OCI-LY3 (cell line): ENCODE data around the gene SPTBN4.

Experiments
- H2AFZ ChIP-seq: fragments of 200-600, 300-600 bp; shearing (Covaris generic); 2 replicates; pipeline ENCODE4 v1.6.0; 2014; ENCODE audit warnings: antibody characterized with exemption, low read depth, low read length
- H3K27ac ChIP-seq: fragments of 200-600, 300-600 bp; sonication (generic); 2 replicates; pipeline ENCODE4 v1.5.1; 2014; ENCODE audit warnings: mild to moderate bottlenecking, low read length, moderate library complexity, mixed read lengths
- H3K27me3 ChIP-seq: fragments of 200-600, 300-600 bp; sonication (generic); 2 replicates; pipeline ENCODE4 v1.6.1; 2014; ENCODE audit warnings: low read depth, low read length, mixed read lengths
- H3K36me3 ChIP-seq: fragments of 200-600, 300-600 bp; sonication (generic); replicated peaks from 2 replicates; pipeline ENCODE3; 2014; ENCODE audit warnings: low read depth, low read length, mixed read lengths
- H3K4me1 ChIP-seq: fragments of 300-600, 200-600 bp; sonication (generic); 2 replicates; pipeline ENCODE4 v1.6.1; 2014; ENCODE audit warnings: low read length, mixed read lengths
- H3K4me2 ChIP-seq: fragments of 200-600, 300-600 bp; sonication (generic); 2 replicates; pipeline ENCODE4 v1.6.1; 2014; ENCODE audit warnings: low read length, mixed read lengths
- H3K4me3 ChIP-seq: fragments of 300-600, 200-600 bp; sonication (generic); 2 replicates; pipeline ENCODE4 v1.5.1; 2014; ENCODE audit warnings: antibody characterized with exemption, mild to moderate bottlenecking, low read length, moderate library complexity
- H3K79me2 ChIP-seq: fragments of 300-600, 200-600 bp; shearing (Covaris generic); 2 replicates; pipeline ENCODE4 v1.6.1; 2014; ENCODE audit warnings: mild to moderate bottlenecking, low read length, mixed read lengths
- H3K9ac ChIP-seq: fragments of 300-600, 200-600 bp; shearing (Covaris generic); 2 replicates; pipeline ENCODE4 v1.6.0; 2014; ENCODE audit warnings: mild to moderate bottlenecking, low read length, moderate library complexity
- H3K9me3 ChIP-seq: fragments of 200-600, 300-600 bp; shearing (Covaris generic); 2 replicates; pipeline ENCODE4 v1.6.1; 2014; ENCODE audit warnings: low read length, mixed read lengths; ENCODE audit not compliant: insufficient read depth
- H4K20me1 ChIP-seq: fragments of 200-600, 300-600 bp; sonication (generic); 2 replicates; pipeline ENCODE4 v1.6.1; 2016; ENCODE audit warnings: low read length, mixed read lengths; ENCODE audit not compliant: insufficient read depth
- CTCF ChIP-seq: fragments of 200-600, 300-600 bp; sonication (generic); IDR thresholded peaks from 2 replicates; pipeline ENCODE4 v1.5.1; 2014; ENCODE audit warnings: antibody characterized with exemption, low read length, low read depth
- EZH2phosphoT487 ChIP-seq: fragments of 200-600 bp; shearing (Covaris generic); IDR thresholded peaks from 2 replicates; pipeline ENCODE4 v1.6.1; 2018; ENCODE audit warnings: antibody characterized with exemption, mixed run types, low read depth

Gene SPTBN4

DNA sequence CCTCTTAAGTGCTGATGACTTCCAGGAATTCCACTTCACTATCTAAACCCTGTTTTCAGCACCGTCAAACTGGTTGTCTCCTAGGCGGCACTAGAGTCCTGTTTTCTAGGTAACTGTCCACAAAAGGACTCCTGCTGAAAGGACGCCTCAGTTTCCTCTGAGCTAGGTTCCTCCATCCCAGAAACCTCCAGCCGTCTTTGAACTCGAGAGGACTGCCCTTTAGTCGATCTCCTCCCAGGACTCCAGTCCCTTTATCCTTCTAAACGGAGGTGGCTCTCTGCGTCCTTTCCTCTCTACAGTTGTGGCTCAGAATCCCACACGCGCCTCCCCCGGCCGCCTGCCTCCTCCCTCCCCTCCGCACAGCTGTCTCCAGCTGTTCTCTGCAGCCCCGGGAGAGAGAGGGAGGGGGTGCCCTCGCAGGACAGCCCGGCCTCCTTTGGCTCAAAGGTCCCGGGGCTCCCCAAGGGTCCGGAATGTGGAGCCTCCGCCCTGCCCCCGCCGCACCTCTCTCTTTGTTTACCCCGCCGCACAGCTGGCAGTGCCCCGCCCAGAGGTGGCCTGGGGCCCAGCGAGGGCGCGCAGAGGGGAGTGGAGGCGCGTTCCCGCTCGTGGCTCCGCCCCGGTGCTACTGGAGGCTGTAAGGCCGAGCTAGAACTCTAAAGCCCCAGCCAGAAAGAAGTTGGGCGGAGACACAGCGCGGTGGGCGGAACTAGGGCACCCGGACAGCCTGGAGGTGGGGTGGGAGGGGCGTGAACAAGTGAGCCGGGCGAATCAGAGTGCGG, 136.8 kb downstream of the SPTBN4 start:
- Histone ChIP-seq H2AFZ (no peak overlapping the region), H3K27ac (no peak overlapping the region), H3K9ac (peak overlapping the region; percentile 34), H3K4me1 (peaks cover 54% of the 10 kb centered on the region), H3K9me3 (no peaks in the 10 kb centered on the region), H3K4me3 (peak overlapping the region; percentile 80), H3K27me3 (peaks cover 21% of the 10 kb centered on the region), H3K36me3 (no peaks in the 10 kb centered on the region), H3K4me2 (peak overlapping the region; percentile 97), H4K20me1 (no peaks in the 10 kb centered on the region), H3K79me2 (no peaks in the 10 kb centered on the region)
- TF ChIP-seq CTCF: no peak
- no peak for TF ChIP-seq EZH2phosphoT487

DNA sequence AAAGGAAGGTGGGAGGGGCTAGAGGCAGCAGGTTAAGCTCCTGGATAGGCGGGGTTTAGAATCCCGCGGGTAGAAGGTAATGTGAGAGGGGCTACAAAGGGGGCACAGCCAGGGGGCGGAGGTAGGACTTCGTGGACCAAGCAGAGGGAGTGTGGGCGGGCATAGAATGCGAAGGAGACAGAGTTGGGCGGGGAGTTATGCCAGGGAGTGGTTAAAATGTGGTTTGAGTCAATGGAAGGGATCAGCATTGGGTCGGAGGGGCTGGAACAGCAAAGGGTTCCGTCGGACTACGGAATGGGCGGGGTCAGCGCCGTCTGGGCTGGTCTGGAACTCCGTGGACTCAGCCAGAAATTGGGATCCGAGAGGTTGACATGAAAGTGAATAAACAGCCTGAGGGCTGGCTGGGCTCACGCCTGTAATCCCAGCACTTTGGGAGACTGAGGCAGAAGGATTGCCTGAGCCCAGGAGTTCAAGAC, 137.4 kb downstream of the SPTBN4 start:
- Histone ChIP-seq H3K79me2 (no peaks in the 10 kb centered on the region), H2AFZ (no peak overlapping the region), H3K4me3 (peak overlapping the region; percentile 80), H3K9ac (peak overlapping the region; percentile 26), H3K27me3 (peaks cover 17% of the 10 kb centered on the region), H3K27ac (no peak overlapping the region), H3K36me3 (no peaks in the 10 kb centered on the region), H3K9me3 (no peaks in the 10 kb centered on the region), H3K4me2 (peak overlapping the region; percentile 97), H4K20me1 (no peaks in the 10 kb centered on the region), H3K4me1 (peaks cover 52% of the 10 kb centered on the region)
- TF ChIP-seq CTCF (no peak), EZH2phosphoT487 (no peak)

GRCh38 chr19:40604647-40605215, 137.9 kb downstream of the SPTBN4 start:
- peak overlapping the region; percentile 90 for H3K27ac ChIP-seq
- H3K4me1 ChIP-seq: peaks cover 47% of the 10 kb centered on the region
- peaks cover 12% of the 10 kb centered on the region for H3K27me3 ChIP-seq
- no peaks in the 10 kb centered on the region for H3K9me3 ChIP-seq
- H3K36me3 ChIP-seq: no peaks in the 10 kb centered on the region
- TF ChIP-seq CTCF (no peak), EZH2phosphoT487 (no peak)
- peak overlapping the region; percentile 74 for H3K9ac ChIP-seq
- peak overlapping the region; percentile 80 for H3K4me3 ChIP-seq
- H3K79me2 ChIP-seq: no peaks in the 10 kb centered on the region
- H3K4me2 ChIP-seq: peak overlapping the region; percentile 97
- H2AFZ ChIP-seq: 0 out of 2 replicates have a peak overlapping the region, but pooled peaks have one; percentile 15
- H4K20me1 ChIP-seq: no peaks in the 10 kb centered on the region

GRCh38 chr19:40605216-40605971, 138.6 kb downstream of the SPTBN4 start:
- peak overlapping the region; percentile 82 for H2AFZ ChIP-seq

More at GRCh38 chr19:40605216-40605971, 138.6 kb downstream of the SPTBN4 start:
- H3K36me3 ChIP-seq: no peaks in the 10 kb centered on the region
- no peaks in the 10 kb centered on the region for H3K79me2 ChIP-seq
- H3K9me3 ChIP-seq: no peaks in the 10 kb centered on the region
- peak overlapping the region; percentile 90 for H3K27ac ChIP-seq
- H3K9ac ChIP-seq: peak overlapping the region; percentile 74
- H3K27me3 ChIP-seq: peaks cover 5% of the 10 kb centered on the region
- peaks cover 47% of the 10 kb centered on the region for H3K4me1 ChIP-seq
- H3K4me3 ChIP-seq: peak overlapping the region; percentile 80
- TF ChIP-seq EZH2phosphoT487: no peak
- TF ChIP-seq CTCF: peak; percentile 46
- H4K20me1 ChIP-seq: no peaks in the 10 kb centered on the region
- H3K4me2 ChIP-seq: peak overlapping the region; percentile 97
